ENCODE measurements around the gene XRCC3.
A peak's percentile ranks its signal among the peaks of the same experiment; 100 is the strongest.

XRCC3 gene

DNA sequence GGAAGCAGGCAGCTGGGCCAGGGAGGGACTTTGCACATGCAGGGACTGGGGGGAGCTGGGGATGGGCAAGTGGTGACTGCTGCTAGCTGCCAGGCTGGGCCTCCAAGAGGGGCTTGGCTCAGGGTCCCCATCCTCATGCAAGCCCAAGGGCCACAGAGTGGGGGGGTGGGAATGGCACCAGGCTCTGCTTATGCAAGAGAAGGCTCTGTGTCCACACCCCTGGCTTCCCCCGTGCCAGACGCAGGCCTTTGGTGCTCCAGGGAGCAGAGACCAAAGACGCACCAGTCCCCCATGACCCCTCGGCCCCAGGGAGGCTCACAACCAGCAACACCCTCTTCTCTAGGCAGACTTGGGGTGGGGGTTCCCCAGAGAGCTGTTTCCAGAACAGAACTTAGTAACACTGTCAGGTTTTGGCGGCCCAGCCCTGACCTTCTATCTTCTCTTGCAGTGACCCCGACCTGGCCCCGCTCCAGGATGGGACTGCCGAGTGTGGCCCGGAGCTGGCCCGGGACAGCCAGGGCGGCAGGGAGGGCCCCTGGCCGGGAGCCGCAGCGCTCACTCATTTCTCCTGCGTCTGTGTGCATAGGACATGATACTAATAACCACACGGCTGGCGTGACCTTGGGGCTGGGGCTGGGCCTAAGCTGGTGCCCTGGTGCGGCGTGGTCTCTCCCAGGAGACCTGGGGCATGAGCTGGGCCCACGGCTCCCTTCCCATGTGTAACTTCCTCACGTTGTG is 14.3 kb downstream of the XRCC3 start:
- POLR2A ChIA-PET, result interaction anchor here (6.4 kb wide), 1 partner anchor 14 kb away, joined by 31 read pairs; the partner anchor contains the start of genes XRCC3 and ZFYVE21

DNA sequence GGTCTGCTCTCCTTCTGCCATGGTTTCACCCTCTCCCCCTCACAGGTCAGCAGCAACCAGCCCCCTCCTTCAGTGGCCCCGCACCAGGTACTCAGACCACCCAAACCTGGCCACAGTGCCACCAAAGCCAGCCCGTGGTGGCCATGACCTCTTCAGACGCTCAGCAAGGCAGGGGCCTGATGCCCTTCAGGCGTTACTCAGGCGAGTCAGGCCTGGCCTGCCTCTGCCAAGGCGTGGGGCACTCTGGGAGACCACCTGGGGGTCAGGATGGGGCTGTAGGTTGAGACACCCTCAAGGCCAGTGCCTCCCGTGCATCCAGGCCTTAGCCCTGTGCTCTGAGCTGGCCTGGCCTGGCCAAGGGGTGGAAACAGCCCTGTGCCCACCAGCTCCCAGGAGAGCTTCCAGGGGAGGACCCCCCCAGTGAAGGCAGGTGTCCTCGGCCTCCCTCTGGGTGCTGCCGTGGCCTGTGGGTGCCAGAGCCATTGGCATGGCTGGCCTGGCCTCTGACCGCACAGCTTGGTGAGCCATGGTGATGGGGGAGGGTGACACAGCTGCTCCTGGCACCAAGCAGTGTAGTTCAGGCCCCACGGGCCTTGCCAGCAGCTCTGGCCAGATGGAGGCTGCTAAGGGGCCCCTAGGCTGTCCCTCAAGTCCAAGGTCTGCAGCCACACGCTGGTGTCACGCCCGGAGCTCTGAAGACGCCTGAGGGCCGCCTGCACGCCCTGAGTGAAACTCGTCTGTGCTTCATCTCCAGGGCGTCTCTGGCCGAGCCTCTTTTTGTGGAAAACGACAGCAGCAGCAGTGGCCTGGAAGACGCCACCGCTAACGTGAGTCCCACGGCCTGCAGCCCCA is 15.1 kb downstream of the XRCC3 start:
- Histone ChIP-seq H3K4me3 (ENCODE audit: low read depth, low read length) (no peak overlapping the region), H3K27ac (ENCODE audit: extremely low read depth, low read depth, low read length) (no peak overlapping the region), H3K36me3 (ENCODE audit: control insufficient read depth in 2 of 2, insufficient read depth in 1 of 2, low read length in 2 of 2) (peaks cover 0 to 81% of the 10 kb centered on the region in 2 experiments; a peak in 2 of 3 replicates), H3K9me3 (ENCODE audit: control insufficient read depth, insufficient read depth, low read depth, low read length) (no peaks in the 10 kb centered on the region), H3K4me1 (ENCODE audit: control insufficient read depth, insufficient read depth, low read length) (peaks cover 11% of the 10 kb centered on the region)
- CTCF ChIA-PET, result no interaction called here
- POLR2A ChIA-PET, result interaction anchor here (6.4 kb wide), 1 partner anchor 15 kb away, joined by 31 read pairs; the partner anchor contains the start of genes XRCC3 and ZFYVE21
- no peak for TF ChIP-seq ZNF37A (tag by site-specific recombination; IDR thresholded peaks at IDR 0.05)
- no peak for TF ChIP-seq SCRT1 (tag by site-specific recombination; IDR thresholded peaks at IDR 0.05; ENCODE audit: borderline replicate concordance)
- TF ChIP-seq, protein P1, sequence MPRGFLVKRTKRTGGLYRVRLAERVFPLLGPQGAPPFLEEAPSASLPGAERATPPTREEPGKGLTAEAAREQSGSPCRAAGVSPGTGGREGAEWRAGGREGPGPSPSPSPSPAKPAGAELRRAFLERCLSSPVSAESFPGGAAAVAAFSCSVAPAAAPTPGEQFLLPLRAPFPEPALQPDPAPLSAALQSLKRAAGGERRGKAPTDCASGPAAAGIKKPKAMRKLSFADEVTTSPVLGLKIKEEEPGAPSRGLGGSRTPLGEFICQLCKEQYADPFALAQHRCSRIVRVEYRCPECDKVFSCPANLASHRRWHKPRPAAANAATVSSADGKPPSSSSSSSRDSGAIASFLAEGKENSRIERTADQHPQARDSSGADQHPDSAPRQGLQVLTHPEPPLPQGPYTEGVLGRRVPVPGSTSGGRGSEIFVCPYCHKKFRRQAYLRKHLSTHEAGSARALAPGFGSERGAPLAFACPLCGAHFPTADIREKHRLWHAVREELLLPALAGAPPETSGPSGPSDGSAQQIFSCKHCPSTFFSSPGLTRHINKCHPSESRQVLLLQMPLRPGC (tag by site-specific recombination; IDR thresholded peaks at IDR 0.05), result no peak
- no peak for TF ChIP-seq ZNF830 (tag by site-specific recombination; IDR thresholded peaks at IDR 0.05; ENCODE audit: low read depth)
- TF ChIP-seq ZNF248 (tag by site-specific recombination; IDR thresholded peaks at IDR 0.05), result no peak
- no peak for TF ChIP-seq WT1 (tag by site-specific recombination; IDR thresholded peaks at IDR 0.05)
- TF ChIP-seq, protein P2, sequence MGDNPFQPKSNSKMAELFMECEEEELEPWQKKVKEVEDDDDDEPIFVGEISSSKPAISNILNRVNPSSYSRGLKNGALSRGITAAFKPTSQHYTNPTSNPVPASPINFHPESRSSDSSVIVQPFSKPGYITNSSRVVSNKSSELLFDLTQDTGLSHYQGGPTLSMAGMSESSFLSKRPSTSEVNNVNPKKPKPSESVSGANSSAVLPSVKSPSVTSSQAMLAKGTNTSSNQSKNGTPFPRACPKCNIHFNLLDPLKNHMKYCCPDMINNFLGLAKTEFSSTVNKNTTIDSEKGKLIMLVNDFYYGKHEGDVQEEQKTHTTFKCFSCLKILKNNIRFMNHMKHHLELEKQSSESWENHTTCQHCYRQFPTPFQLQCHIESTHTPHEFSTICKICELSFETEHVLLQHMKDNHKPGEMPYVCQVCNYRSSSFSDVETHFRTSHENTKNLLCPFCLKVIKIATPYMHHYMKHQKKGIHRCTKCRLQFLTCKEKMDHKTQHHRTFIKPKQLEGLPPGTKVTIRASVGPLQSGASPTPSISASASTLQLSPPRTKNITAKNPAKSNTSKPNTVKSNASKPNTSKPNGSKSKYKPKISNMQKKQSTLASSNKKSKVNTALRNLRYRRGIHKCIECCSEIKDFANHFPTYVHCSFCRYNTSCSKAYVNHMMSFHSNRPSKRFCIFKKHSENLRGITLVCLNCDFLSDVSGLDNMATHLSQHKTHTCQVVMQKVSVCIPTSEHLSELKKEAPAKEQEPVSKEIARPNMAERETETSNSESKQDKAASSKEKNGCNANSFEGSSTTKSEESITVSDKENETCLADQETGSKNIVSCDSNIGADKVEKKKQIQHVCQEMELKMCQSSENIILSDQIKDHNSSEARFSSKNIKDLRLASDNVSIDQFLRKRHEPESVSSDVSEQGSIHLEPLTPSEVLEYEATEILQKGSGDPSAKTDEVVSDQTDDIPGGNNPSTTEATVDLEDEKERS (tag by site-specific recombination; IDR thresholded peaks at IDR 0.05), result no peak
- no peak for TF ChIP-seq GLI2 (tag by site-specific recombination; IDR thresholded peaks at IDR 0.05; ENCODE audit: borderline replicate concordance, low read depth)
- TF ChIP-seq ZNF433 (tag by site-specific recombination; IDR thresholded peaks at IDR 0.05; ENCODE audit: low read depth), result no peak
- TF ChIP-seq ZNF404 (tag by site-specific recombination; IDR thresholded peaks at IDR 0.05), result no peak
- no peak for TF ChIP-seq ZNF211 (tag by site-specific recombination; IDR thresholded peaks at IDR 0.05; ENCODE audit: low read depth)
- TF ChIP-seq GLIS2 (tag by site-specific recombination; IDR thresholded peaks at IDR 0.05), result peak; percentile 88
- no peak for TF ChIP-seq SALL2 (tag by site-specific recombination; IDR thresholded peaks at IDR 0.05; ENCODE audit: borderline replicate concordance)
- TF ChIP-seq BCL11B (tag by site-specific recombination; IDR thresholded peaks at IDR 0.05; ENCODE audit: low read depth), result 0 out of 2 replicates have a peak, but pooled peaks have one; percentile 13
- peak; percentile 83 for TF ChIP-seq GLIS1 (tag by site-specific recombination; IDR thresholded peaks at IDR 0.05)
- TF ChIP-seq ZNF529 (tag by site-specific recombination; IDR thresholded peaks at IDR 0.05; ENCODE audit: insufficient replicate concordance), result no peak
- no peak for TF ChIP-seq ZNF677 (tag by site-specific recombination; IDR thresholded peaks at IDR 0.05)
- TF ChIP-seq SCRT2 (tag by site-specific recombination; IDR thresholded peaks at IDR 0.05), result no peak

More for the DNA sequence above, 14.3 kb downstream of the XRCC3 start:
- no peak overlapping the region for H3K4me3 ChIP-seq (ENCODE audit: low read depth, low read length)
- peaks cover 11% of the 10 kb centered on the region for H3K4me1 ChIP-seq (ENCODE audit: control insufficient read depth, insufficient read depth, low read length)
- H3K9me3 ChIP-seq (ENCODE audit: control insufficient read depth, insufficient read depth, low read depth, low read length), result no peaks in the 10 kb centered on the region
- TF ChIP-seq, protein P3, sequence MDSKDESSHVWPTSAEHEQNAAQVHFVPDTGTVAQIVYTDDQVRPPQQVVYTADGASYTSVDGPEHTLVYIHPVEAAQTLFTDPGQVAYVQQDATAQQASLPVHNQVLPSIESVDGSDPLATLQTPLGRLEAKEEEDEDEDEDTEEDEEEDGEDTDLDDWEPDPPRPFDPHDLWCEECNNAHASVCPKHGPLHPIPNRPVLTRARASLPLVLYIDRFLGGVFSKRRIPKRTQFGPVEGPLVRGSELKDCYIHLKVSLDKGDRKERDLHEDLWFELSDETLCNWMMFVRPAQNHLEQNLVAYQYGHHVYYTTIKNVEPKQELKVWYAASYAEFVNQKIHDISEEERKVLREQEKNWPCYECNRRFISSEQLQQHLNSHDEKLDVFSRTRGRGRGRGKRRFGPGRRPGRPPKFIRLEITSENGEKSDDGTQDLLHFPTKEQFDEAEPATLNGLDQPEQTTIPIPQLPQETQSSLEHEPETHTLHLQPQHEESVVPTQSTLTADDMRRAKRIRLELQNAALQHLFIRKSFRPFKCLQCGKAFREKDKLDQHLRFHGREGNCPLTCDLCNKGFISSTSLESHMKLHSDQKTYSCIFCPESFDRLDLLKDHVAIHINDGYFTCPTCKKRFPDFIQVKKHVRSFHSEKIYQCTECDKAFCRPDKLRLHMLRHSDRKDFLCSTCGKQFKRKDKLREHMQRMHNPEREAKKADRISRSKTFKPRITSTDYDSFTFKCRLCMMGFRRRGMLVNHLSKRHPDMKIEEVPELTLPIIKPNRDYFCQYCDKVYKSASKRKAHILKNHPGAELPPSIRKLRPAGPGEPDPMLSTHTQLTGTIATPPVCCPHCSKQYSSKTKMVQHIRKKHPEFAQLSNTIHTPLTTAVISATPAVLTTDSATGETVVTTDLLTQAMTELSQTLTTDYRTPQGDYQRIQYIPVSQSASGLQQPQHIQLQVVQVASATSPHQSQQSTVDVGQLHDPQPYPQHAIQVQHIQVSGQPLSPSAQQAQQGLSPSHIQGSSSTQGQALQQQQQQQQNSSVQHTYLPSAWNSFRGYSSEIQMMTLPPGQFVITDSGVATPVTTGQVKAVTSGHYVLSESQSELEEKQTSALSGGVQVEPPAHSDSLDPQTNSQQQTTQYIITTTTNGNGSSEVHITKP (tag by site-specific recombination; IDR thresholded peaks at IDR 0.05), result peak; percentile 85
- no peak for TF ChIP-seq WT1 (tag by site-specific recombination; IDR thresholded peaks at IDR 0.05)
- H3K27ac ChIP-seq (ENCODE audit: extremely low read depth, low read depth, low read length), result no peak overlapping the region
- peaks cover 0 to 85% of the 10 kb centered on the region in 2 experiments; a peak in 2 of 3 replicates for H3K36me3 ChIP-seq (ENCODE audit: control insufficient read depth in 2 of 2, insufficient read depth in 1 of 2, low read length in 2 of 2)
- CTCF ChIA-PET, result no interaction called here

Measured in HEK293 (cell line).